Stimulated activated CD8-positive, alpha-beta memory T cell treated with anti-CD3 and anti-CD28 coated beads, Interleukin-4, amount 100 ng/mL, for 24 hours (primary cell): Measurements from ENCODE around the gene TUBB2A.
"Not testable (repeated sequence)": the region's sequence is repeated elsewhere in the genome, so short reads cannot be mapped to it uniquely, and the experiment has no call there.

Experiments
- DNase-seq: peaks from one replicate; pipeline ENCODE4 v3.0.0-alpha.2; 2020; ENCODE audit warnings: low read depth

Gene TUBB2A

DNA sequence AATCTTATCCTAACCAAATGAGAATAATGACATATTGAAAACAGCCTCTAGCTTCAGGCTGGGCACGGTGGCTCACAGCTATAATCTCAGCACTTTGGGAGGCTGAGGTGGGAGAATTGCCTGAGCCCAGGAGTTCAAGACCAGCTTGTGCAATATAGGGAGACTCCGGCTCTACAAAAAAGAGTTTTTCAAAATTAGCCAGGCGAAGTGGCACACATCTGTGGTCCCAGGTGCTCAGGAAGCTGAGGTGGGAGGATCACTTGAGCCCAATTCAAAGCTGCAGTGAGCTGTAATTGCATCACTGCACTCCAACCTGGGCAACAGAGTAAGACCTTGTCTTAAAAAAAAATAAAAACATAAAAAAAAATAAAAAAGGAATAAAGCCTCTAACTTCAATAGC is 4.7 kb downstream of the TUBB2A start:
- DNase-seq, result no peak

DNA sequence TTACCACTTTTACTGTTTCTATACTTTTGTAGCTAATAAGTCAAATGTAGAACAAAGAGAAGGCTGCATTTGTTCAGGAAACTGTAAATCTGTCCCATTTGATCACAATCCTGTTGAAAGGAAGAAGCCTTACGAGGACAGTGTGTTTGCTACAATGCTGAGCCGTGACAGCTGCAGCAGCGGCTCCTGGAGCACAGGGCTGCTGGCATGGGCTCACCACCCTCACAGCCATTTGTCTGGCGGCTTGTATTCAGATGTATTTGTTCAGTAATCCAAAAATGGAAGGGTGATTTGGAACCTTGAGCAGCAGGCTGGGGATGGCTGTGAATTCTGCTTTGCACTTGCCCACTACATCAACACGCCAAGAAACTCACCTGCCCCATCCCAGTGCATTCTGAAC is 5.7 kb downstream of the TUBB2A start:
- DNase-seq, result no peak

DNA sequence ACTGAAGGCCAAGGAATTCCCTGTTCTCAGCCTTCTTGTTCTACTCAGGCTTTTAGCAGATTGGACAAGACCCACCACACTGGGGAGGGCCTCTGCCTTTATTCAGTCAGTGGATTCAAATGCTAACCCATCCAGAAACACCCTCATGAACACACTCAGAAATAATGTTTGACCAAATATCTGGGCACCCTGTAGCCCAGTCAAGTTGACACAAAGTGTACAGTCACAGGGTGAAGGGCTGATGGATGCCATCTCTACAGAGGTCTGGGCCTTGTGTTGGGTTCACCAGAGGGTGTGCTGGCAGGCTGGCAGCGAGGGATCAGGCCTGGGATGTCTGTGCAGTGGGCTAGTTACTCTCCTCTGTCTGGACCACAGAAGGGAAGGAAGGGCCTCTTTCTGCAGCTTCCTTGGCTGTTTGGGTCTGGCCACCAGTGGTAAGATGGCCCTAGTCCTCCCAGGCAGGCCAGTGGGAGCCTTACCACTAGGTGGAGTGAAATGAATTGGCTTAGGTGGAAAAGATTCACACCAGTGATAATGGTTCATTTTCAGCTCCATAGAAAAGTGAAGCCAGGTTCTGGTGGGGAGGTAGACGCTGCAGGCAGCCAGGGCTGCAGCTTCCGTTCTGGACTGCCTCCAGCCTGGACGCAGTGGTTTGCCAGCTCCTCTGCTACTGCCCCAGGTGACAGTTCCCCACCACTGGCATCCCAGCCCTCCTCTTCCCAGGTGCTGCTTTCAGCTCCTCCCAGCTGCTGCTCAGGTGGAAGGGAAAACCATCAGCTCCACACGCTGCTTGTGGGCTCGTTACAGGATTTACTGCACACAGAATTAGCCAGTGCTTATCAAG is 9.2 kb downstream of the TUBB2A start:
- DNase-seq, result no peak

DNA sequence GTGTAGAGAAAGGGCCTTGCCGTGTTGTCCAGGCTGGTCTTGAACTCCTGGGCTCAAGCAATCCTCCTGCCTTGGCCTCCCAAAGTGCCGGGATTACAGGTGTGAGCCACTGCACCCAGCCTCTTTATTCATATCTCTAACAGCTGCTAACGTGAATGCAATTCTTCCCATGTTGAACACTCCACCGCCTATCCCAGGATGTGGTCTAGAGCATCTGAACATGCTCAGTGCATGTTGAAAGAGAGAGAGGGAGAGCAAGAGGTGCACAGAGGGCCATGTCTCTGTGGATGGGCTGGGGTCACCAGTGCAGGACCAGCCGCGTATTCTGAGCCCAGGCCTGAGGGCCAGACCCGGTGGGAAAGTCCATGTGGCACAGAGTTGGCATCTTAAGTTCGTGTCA is 12.8 kb downstream of the TUBB2A start:
- DNase-seq, result no peak

DNA sequence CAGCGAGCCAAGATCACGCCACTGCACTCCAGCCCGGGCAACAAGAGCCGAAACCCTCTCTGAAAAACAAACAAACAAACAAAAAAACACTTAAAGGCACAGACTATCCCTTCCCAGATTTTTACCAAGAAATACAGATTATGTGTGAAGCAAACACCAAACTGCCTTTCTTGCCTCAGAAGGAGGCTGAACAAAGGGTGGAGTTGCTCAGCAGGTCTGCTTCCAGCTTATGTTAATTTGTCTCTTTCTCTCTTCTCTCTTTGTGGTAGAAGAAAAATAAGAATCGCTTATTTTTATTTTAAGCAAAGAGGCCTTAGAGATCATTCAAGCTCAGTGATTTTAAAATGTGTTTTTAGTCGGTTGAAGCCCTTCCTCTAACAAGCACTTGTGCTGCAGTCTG is 14.2 kb downstream of the TUBB2A start:
- DNase-seq, result no peak

DNA sequence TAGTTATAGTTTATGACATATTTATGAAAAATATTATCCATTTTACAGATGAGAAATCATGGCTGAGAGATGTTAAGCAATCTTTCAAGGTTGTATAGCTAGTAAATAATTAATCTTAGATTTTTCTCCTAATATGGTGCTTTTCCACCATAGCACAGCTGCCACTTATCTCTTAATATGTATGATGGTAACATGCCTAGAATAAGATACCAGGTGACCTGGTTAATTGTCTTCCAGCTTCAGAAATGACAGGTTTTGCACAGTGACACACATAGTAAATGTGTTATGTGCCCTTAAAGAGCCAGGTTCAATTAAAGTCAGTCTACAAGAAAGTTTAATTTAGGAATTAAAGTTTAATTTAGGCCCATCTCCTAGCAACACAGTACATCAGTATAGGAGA is 14.8 kb downstream of the TUBB2A start:
- DNase-seq, result no peak

DNA sequence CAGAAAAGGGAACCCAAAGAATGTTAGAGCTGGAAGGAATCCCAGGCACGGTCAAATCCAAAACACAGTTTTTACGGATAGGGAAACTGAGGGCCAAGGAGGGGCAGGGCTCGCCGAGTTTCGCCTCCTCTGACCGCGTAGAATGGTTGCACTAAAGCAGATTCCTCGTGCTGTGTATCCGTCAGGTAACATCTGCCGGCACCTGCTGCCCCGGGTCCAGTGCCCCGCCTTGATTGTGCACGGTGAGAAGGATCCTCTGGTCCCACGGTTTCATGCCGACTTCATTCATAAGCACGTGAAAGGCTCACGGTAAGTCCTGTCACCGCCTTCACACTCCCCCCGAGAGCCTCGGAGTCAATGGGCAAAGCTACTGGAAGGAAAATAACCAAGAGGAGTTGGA is 17.1 kb downstream of the TUBB2A start:
- no peak for DNase-seq

DNA sequence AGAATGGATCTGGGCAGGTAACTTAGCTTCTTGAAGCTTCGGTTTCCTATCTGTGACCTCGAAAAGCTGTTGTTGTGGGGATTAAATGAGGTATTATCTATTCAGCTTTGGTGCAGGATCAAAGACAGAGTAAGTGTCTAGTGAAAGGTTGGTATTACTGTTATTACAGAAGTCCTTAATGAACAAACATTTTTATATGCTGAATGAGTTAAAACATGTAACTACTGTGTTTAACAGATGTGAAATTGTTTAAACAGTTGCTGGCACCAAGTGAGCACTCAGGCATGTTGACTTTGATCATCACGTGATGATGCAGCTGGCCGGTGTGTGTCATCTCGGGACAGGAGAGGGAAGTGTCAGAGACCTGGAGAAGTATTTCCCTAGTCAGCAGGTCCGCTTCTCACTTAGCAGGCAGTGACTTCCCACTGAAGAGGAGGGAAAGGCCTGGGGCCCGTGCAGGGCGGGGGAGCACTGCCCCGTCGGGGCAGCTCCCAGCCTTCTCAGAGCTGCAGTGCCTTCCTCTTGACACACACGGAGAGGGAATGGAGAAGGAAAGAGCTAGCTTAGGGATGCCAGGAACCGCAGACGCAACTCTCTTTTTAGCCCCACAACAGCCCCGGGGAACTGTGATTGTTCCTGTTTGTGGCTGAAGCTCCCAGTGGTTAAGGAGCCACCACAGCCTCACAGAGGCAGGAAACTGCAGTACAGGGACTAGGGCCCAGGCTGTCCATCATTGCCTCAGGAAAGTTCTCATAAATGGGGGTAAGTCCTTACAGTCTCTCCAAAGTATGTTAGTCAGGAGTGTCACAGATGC is 18.0 kb downstream of the TUBB2A start:
- no peak for DNase-seq

DNA sequence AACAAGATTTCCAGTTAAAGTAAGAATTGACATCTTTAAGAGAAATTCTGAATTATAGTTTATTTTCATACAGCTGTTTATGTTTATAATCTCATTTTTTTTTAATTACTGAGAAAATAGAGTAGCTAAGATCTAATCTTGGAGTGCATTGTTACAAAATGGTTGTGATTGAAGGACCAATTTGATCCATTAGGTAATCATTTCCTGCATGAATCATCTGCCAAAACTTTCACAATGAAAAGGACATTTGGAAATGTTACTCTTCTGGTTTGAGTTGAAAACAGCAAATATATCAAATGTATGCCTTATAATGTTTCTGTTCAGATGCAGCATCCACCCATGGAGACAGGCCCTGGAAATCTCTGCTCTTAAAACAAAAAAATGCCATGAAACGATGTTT is 19.0 kb downstream of the TUBB2A start:
- DNase-seq, result no peak

DNA sequence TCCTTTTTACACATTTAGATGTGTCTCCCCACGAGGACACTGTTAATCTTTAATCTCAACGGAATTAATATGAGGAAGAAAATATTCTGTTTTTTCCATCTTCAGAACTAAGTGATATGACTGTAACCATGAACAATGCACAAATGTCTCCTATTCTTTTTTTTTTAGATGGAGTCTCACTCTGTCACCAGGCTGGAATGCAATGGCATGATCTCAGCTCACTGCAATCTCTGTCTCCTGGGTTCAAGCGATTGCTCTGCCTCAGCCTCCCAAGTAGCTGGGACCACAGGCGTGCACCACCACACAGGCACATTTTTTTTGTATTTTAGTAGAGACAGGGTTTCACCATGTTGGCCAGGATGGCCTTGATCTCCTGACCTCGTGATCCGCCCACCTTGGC is 19.5 kb downstream of the TUBB2A start:
- DNase-seq, result not testable (repeated sequence)

DNA sequence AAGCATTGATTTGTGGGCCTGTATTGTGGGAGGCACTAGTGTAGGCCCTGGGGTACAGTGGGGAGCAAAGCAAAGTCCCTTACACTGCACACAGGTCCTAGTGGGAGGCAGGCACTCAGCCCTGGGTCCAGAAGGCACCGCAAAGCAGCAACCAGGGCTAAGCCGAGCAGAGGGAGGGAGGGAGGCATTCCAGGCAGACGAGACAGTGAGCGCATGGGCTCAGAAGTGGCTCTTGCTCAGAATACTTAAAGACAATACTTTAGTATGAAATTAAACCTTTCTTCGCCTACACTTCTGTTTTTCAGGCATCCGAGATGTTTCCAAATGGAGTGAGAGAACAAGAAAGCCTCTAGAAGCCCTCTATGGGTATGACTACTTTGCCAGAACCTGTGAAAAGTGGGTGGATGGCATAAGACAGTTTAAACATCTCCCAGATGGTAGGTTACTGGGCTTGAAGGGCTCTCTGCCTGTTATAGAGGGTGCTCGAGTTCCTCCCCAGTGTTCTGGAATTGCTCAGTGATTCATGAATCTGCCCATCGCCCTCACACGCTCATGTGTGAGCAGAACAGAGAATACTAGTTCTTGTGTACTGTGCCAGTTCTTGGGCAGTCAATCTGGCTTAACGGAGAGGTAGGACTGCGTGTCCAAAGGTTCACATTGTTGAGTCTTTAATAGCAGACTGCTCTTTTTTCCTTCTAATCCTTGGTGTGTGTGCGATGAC is 20.1 kb downstream of the TUBB2A start:
- no peak for DNase-seq

DNA sequence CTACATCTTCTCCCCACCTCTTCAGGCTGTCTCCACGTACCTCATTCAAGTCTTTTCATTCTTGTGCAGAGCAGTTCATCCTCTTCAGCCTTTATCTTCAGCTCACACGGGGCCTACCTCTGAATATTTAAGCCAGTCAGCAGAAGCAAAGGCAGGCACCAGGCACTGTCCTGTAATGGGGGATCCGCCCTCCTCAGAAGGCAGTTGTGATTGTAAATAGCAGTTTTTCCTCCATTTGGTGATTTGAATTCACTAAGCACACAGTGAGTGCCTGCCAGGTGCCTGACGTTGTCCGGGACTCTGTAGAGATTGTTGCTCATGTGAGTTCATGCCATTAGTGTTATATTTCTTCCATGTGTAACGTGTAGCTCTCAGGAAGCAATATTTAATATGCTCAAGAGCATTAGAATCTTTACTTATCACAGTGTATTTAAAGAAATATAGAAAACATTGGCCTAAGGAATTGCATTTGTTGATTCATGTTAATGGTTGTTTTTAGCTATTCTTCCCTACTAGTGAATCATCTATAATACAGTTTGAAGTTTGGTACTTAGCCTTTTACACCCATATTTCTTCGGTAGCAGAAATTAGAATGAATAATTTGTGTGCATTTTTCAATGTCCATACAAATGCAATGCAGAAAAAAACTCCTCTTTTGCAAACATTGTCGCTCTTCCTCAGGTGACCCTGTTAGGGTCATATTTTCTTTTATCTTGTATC is 20.9 kb downstream of the TUBB2A start:
- no peak for DNase-seq

DNA sequence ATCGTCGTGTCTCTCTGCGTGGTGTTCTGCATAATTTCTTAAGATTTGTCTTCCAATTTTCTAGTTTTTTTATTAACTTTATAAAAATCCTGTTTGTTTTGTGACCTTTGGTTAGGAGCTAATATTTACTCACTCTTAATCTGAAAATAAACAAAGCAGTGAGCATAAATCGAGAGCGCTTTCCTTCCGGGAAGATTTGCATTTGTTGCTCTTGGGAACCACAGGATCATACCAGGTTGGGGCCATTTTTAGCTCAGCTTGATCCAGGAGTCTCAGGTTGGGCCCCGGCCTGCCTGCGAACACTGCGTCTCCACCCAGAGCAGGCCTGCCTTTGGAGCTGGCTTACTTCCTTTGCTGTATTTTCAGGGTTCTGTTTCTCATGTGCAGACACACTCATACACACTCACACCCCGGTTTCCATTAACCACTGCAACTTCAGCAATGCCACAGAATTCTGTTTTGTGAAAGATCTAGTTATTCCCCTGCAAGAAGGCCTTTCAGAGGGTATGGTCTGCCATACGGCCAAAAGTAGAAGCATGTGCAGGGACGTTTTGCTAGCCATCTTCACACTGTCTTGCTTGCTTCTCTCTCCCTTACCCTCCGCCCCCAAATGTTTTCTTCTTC is 21.6 kb downstream of the TUBB2A start:
- no peak for DNase-seq

DNA sequence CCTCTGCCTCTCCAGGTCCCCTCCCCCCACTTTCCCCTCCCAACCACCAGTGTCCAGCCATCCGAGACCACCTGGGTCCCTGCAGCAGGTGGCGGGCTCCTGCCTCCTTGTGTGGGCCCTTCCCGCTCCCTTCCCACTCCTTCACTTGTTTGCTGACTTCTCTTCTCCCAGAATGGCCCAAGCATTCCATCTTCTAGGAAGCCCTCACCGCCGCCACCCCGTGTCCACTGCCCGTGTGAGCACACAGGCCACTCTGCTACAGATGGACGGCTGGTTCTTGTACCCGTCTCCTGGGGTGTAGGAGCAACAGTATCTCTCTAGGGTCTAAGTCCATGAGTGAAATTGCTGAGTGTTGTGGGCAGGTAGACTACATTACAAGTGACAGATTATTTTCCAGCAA is 23.8 kb downstream of the TUBB2A start:
- DNase-seq, result no peak

DNA sequence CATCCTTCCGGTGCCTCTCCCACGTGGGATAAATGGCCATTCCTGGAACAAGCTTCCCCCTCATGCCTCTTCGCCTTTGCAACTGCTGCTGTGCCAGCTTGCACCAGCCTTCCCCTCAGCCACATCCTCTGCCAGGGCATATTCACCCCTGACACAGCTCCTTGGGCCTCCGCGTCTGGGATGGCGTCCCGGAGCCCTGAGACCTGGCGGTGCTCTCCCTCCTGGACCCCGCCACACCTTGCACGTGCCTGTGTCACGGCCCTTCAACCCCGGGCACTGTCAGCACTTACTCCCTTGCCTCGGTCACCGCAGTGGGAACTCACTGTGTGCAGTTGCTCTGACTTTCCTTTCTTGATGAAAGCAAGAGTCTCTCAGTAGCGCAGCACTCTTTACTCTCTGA is 25.6 kb downstream of the TUBB2A start:
- no peak for DNase-seq

DNA sequence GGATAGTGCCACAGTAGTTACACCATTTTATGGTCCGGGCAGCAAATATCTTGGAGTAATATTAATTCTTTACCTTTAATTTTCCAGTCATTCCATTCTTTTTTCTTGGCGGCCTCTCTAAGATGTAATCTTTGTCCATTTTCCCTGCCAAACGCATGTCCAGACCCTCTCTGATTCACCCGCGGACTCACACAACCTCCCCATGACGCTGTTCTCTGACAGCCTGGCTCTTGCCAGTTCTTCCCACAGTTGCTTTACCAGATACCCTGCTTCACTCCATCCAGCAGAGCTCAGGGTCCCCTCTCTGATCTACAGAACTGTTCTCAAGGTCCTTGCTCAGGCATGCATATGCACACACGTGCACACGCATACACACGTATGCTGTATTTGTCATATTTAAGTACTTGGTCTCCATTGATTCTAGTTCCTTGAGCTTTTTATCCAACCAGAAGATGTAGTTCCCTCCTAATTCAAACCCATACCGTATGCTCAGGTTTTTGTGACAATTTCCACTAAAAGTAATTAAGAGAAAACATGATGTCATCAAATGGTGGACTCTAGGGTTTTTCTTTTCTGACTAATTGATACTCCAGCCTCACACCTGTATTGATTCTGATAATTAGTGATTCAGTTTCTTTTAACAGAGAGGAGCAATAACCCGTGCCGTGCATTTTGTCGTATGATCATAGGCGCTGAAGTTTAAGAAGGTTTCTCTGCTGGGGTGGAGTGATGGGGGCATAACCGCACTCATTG is 28.8 kb downstream of the TUBB2A start:
- no peak for DNase-seq

DNA sequence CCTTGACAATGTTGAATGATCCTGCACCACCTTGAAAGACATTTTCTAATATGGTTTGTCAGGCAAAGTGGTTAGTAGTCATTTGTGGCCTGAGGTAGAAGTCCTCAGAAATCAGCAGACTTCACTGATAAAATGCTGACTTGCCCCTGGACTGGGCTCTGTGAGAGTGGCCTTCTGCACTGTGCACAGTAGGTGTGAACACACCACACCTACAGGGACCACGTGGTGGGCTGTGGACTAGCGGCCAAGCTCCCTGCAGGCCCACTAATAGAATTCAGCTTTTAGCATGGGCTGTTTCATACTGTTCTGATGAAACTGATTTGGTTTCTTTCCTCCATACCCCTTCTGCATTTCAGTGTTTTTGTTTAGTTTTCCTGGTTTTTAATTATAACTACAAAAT is 31.5 kb downstream of the TUBB2A start:
- DNase-seq, result no peak

DNA sequence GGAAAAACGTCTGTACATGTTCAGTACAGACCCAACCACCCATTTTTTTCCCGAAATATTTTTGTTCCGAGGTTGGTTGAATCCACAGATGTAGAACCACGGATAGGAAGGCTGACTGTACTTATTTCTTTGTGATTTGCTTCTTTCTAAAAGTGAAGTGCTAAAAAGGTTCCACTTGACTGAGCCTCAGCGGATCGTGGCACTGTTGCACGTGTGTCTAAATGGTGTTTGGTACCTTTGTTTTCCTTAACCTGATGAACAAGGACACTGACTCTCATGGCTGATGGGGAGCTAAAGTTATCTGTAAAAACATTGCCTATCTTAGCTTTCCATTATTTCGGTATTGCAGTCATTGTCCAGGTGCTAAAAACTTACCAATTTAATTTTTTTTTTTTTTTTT is 32.7 kb downstream of the TUBB2A start:
- DNase-seq, result no peak

DNA sequence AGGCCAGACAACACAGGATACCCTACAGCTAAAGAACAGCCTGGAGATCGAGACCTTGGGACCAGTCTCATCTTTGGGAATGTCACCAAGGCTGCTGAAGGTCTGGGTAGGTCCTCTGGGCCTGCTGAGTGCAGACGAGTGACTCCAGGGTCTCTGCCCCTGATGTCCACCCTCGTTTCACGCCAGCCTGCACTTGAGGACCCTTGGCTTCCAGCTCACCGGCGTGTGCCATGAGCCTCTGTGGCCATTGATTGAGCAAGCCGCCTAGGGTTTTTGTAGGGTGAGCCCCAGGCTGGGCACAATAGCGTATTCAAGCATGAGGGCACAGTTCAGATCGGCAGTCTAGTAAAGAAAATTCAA is 34.5 kb downstream of the TUBB2A start:
- no peak for DNase-seq

DNA sequence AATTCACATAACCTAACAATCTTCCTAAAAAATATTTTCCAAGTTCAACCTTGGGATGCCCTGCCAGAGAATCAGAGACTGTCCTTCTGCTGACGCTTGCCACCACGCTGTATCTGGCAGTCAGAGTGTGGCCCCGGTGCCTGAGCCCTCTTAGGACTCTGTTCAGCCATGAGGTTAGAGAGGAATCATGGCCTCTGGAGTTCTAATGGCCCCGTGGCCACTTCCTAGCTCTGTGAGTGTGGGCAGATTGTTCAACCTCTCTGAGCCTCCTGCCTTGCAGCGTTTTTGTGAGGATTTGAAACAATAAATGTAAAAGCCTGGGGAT is 36.6 kb downstream of the TUBB2A start:
- DNase-seq, result no peak

DNA sequence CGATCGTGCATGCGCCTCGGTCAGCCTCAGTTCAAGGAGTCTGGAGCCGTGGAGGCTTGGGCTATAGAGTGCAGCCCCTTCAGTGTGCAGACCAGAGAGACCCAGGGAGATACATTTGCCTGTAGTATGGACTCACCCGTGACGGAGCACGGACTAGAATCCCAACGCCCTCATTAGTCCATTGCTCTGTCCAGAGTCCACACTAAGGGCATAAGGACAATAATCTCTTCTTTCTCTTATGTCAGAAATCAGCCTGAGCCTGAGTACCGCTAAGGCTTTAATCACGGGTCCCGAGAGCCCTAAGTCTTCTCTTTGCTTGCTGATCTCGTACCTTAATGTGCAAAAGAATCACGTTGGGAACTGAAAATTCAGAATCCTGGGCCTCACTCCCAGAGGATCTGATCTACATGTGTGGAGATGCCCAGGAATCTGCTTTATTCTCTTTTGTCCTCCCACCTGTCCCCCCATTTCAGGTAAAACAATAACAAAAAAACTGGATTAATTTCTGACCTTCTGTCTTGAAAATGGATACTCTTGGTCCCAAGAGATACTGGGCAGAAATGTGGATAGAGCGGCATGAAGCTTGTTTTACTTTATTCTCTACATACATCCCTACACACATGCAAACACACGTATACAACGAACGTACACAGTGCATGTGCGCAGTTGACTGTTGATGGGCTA is 38.2 kb downstream of the TUBB2A start:
- no peak for DNase-seq
